HG03159 (cell line): ENCODE measurements around the gene TXNDC16.

Experiments
- ATAC-seq: cut with Tn5 transposase; IDR thresholded peaks from one replicate; pipeline ENCODE4 v1.9.1; 2021; ENCODE audit warnings: mild to moderate bottlenecking, moderate library complexity; ENCODE audit not compliant: unreplicated experiment

The TXNDC16 gene

DNA sequence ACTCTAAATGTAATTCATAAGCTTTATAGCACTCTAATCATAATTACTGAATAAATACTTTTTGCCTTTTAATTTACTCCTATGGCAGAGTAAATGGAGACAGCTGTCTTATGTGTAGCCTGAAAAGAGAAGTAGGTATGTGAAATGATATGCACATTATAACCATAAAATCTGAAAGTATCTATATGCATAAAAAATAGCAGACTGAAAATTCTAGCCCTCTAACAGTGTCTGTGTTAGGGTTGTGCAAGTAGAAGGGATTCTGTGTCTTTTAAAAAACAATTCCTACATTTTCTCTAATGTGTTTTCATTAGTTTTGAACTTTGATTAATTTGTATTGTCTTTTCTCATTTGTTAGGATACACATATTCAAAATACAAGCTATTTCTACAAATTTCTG, 94.9 kb downstream of the TXNDC16 start:
- ATAC-seq: no peak

DNA sequence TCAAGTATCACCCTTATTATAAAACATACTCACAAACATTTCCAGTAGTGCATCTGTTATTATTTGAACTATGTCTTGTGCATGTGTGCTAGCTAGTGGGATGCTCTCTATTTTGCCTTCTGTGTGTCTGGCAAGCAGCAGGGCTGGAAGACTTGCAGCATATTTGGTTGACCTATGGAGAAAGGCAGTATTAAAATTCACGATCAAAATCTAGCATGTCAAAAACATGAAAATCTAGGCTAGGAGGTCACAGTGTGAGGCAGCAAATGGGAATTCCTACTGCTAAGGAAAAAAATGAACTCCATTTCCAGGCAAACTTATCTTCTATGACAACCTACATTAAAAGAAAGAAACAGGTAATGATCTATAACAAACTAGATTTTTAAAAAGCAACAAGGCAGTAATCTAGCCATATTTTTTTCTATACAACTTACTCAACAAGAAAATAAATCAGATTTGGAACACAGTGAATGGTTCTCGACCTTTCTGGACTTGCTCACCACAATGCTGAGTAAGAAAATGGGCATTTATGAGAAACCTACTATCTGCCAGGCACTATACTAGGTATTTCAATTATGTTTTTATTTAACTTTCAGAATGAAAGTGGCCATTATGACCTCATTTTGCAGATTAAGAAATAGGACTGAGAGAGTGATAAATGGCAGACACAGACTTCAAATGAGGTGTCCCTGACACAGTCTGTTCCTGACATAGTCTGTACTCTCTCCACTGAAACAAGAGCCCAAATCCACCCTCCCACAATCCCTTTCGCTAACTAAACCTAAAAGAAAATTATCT, 96.8 kb downstream of the TXNDC16 start:
- ATAC-seq: no peak

DNA sequence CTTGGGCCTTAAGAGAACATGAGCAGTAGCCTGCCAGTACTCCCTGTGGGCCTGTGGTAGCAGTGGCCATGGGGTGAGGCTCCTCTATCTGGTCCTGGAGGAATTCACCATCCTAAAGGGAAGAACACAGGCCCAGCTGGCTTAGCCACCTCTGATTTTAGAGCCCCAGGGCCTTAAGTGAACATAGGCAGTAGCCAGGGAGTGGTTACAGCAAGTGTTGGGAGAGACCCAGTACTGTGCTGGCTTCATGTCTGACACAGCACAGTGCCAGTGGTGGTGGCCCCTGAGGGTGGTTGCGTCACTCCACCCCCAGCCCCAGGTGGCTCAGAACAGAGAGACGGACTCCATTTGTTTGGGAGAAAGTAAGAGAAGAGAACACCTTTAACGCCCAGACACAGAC, 105.1 kb downstream of the TXNDC16 start:
- ATAC-seq: no peak

DNA sequence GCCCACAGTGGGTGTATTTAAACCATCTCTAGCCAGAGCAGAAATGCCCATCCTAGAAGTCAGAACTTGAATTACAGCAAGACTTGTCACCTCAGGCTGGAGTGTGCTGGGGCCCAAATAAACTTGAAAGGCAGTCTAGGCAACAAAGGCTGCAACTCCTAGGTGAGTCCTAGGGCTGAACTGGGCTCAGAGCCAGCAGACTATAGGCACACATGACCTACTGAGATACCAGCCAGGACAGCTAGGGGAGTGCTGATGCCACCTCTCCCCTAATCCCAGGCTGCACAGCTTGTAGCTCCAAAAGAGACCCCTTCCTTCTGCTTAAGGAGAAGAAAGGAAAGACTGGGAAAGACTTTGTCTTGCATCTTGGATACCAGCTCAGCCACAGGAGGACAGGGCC, 106.0 kb downstream of the TXNDC16 start:
- no peak for ATAC-seq

DNA sequence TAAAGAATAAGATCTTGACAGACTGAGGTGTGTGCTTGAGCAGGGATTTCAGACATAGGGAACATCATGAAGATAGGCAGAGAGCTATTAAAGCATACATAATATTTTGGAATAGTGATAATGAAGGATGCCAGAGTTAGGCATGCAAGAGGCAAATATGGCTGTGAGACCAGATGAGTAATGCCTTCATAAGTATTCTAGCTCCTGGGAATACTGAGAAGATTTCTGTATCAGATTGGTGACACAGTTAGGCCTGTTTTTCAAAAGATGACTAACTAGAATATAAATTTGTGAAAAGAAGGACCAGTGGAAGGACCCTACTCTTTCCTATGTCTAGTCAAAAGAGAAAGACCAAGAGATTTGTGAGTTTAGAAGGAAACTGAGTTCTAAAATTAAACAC, 108.8 kb downstream of the TXNDC16 start:
- ATAC-seq: no peak

DNA sequence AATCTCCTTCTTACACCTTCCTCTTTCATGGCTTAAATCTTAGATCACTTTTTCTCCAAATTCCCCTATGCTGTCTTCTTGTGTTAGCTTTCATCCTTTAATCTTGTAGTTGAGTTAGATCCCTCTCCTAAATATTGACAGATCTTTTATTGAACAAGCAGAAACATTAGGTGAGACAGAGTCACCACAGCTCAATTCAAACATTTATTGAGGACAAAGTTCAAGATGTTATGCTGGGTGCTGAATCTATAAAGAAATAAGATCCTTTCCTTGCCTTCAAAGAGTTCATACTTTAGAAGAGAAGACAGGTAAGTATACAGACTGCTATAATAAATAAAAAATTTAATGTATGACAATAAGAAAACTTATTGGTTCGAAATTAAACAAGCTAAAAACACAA, 109.7 kb downstream of the TXNDC16 start:
- ATAC-seq: no peak

DNA sequence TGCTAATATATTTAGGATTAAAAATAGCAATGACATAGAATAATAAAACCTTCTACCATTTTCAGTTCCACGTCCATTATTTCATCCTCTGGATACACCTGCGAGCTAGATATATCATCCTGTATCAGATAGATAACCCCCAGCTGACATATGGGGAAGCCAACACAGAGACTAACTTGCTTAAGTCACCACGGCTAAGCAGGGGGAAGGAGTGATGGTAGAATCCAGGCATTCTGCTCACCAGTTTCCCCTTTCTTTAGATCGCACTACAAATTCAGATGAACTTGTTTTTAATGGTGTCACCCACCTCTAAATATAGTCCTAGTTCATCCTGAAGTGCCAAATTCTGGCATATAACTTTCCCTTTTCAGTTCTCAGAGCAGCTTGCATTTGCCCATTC, 110.1 kb downstream of the TXNDC16 start:
- ATAC-seq: no peak

DNA sequence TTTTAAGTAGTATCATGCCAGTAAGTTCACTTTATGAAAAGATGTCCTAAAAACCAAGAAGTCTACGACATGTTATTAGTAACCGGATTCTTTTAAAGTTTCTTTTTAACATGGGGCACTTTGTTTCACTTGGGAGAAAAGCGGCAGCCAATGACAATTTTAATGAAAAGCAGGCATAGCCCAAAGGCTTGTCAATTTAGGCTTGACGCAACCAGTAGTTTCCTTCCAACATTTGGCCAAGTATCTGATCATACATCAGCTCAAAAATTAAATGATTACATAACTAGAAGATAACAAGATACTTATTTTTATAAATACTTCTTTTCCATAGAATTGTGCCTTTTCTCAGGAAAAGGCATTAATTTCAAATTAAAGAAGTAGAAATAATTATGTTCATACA, 112.8 kb downstream of the TXNDC16 start:
- no peak for ATAC-seq

DNA sequence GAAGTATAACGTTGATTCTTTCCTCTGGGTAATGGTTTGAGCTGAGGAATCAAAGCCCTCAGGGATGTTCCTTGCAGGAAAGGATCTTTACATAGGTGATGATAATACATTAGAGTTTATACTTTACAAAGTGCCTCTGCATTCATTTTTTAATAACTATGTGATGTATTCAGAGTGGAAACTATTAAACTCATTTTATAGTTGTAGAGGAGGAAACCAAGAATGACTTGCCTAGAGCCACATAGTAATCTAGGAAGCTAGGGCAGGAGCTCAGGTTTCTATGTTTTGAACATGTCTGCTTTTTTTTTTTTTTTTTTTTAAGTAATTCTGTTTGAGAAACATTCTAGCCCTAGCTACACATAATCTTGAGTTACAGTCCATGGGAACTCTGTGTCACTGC, 117.3 kb downstream of the TXNDC16 start:
- ATAC-seq: no peak

DNA sequence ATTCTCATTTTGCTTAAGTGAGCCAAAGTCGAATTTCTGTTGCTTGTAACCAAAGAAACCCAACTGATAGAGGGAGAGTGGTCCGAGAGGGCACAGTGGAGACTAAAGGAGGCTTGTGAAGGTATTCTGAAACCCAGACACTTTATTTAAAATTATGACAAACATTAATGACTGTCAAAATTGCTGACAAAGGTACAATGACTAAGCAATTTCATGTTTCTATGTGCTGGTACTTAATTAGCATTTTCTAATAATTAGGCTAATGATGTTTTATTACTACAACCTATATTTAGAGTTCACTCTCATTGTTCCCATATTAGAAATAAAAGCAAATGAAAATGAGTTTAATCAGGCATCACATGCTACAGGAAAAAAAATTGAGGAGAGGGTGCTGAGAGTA, 121.8 kb downstream of the TXNDC16 start:
- no peak for ATAC-seq

DNA sequence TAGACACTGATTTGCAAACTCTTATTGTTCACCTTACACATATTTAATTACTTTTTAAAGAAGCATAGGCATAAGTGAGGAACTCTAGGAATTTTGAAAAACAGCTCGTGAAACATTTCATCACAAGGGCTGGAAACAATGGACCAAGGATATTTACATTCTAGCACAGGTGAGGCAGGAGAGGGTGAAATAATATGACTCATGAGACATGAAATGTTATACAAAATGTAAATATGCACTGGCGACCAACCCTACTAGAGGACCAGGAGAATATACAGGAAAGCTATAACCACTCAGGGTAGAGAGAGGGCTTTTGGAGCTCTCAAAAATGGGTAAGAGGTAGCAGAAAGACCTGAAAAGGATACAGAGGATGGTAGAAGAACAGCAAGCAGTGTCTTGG, 122.9 kb downstream of the TXNDC16 start:
- ATAC-seq: no peak

DNA sequence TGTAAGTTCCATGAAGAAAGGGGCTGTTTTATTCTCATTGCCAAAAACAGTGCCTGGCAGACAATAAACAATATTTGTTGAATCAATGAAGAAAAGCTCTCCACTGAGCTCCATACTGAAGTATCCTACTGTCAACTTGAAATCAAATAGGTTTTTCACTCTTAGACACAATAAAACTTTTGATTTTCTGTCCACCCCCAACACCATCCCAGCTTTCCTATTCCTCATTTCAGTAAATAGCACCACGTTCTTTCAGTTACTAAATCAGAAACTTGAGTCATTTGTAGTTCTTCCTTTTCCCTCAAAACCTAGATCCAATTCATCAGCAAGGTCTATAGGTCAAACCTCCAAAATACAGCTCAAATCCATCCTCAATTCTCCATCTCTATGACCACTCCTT, 124.8 kb downstream of the TXNDC16 start:
- ATAC-seq: no peak

DNA sequence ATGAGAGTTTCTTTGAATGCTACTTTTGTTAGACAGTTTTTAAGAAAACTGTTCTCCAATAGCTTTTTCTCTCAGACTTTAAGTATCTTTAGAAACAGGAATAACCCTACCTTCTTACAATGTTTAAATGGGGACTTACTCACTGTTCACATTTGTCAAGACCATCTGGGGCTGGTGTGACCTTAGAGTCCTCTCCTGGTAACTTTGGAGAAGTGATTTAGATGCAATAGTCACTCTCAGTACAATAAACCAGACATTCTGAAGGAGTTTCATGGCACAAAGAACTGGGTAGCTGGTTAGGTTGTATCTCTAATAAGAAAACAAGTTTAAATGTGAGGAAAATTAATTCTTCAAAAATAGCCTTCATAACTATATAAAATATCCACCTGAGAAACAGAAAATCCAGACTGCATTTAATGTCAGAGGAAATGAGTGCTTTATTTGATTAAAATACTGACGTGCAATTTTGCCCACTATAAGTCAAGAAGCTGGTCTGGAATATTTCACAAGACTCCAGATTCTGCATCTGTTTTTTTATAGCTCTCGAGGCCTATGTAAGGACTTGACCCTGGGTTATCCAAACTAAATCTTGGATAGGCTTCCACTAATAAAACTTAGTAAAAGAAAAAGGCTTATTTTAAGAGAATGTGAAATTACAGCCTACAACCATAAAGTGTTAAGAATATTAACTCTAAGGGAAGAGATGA, 129.5 kb downstream of the TXNDC16 start:
- no peak for ATAC-seq

DNA sequence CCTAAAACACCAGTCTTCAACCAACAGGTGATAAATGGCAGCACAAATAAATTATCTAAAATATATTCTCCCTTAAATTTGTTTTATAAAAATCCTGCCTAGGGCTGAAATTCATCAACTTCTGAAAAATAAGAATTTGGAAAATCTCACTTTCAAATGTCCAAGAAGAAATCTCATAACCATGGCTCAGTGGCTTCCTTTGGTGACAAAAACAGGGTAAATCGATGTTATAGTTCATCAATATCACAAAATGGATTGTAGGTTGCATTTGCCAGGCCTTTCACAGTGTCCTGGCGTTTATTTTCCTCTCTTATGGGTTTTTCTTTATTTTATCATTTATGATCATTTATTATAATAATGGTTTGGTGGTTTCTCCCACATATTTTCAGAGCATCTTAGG, 135.2 kb downstream of the TXNDC16 start:
- no peak for ATAC-seq

DNA sequence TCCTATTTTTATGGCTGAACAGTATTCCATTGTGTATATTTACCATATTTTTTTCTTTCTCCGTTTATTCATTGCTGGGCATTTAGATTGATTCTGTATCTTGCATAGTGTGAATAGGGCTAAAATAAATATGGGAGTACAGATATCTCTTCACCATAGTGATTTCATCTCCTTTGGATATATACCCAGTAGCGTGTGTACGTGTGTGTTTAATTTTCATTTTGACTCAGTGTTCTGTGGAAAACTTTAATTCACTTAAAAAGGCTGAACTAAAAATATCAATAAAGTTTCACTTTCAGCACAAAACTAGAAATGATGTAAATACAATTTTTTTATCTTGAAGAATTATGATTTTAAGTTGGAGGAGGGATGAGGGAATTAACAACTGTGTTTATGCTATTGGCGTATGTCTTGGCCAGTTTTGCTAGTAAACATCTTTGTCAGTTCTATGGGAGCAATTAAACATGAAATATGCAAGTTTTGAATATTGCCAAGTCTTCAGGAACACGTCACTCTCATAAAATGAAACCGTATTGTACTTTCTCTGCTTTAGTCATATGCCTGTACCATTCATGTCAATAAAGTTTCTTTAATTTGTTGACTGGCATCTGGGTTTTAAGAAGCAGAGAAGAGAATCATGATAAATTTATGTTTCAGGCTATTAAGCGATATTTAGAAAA, 138.4 kb downstream of the TXNDC16 start:
- no peak for ATAC-seq

DNA sequence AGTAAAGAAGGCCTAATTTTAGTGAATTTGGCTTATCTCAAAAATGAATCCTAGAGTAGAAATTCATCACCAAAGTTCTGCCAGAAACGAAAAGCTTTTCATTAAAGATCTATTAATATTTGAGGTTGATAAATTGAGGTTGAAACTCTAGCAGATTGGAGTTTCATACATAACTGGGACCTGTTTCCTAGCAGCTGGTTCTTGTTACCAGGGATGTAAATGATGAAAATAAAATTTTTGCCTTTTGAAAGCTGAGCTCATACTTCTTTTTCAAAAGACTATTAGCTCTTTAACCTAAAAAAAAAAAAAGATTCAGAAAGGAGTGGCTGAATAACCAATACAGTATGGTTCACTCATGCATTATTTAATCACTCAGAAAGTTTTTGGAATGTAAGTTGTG, 139.9 kb downstream of the TXNDC16 start:
- no peak for ATAC-seq

DNA sequence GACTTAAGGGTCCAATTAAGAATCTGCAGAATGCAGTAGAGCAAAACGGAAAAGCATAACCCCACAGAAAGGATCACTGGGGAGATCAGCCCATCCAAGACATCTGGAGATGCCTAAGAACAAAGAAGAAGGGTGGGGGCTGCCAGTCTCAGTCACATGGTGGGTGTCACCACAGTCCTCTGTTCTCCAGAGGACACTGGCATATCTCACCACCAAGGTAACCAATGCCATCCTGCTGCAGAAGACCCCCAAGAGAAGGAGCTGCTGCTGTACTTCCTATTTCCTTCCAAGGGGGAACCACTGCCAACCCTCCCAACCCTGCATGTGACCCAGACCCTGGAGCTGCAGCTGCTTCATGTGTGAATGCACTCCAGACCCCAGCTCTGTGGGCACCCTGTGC, 147.0 kb downstream of the TXNDC16 start:
- no peak for ATAC-seq

DNA sequence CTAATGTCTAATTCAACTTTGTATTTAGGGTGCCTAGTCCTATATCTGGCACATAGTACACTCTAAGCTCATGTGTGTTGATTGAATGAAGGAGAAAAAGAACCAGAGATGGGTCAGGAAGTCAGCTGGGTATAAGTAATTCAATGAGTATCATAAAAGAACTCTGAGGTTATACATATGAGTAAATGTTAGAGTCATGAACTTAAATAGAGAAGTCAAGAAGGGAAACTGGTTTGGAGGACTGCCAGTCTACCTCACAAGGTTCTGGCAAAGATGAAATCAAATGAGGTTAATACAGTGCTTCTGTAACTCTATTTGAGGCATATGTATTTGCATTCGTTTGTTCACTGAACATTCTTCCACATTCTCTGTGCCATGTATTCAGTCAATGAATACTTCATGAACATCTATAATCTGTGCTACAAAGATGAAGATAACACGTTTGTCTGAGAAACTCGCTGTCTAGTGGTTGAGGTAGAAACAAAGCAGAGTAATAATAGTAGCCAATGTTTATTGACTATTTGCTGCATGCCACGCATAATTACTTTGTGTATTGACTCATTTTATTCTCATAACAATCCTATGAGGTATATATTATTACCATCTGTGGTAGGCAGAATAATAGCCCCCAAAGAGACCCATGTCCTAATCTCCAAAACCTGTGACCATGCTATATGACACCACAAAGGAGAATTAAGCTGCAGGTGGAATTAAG, 149.3 kb downstream of the TXNDC16 start:
- peak; percentile 77 for ATAC-seq

DNA sequence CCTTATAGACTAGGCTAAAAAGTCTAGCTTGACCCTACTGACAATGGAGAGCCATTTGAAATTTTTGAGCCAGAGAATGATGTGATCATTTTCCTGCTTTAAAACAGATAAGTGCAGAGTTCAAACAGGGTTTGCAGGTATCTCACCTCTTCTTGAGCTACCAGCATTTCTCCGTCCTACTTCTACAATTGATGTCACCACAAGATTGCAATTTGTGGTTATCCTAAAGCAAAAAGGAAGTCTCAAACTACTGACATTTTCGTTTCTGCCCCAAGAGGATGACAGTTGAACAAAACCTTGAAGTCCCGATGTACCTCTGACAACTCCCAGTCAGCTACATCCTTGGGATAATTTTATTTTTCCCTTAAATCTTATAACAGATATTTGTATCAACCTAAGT, 151.5 kb downstream of the TXNDC16 start:
- ATAC-seq: no peak

DNA sequence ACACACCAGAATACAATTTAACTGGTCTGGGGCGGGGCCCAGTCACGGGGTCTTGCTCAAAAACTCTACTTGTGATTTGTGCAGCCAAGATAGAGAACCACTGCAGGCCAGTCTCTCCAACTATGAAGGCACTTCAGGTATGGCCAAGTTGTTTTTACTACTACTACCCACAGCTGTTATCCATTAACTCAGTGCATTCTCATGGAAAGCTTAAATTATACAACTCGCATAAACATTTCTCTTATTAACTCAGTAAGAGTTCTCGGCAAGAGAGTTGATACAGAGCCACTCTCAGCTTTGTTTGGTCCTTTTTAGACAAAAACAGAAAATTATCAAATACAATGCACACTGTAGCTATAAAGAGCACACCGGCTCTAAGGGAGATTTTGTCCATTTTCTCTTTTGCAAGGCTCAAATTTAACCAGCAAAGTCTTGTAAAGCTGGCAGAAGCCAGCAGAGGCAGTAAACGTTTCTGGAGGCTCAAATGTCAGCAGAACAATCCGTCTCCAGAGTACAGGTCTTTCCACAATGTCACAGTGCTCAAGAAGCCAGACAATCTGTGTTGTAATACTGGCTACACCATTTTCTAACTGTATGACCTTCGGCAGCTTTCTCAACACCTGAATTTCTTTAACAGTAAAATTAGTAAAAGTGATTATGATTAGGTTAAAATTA, 152.2 kb downstream of the TXNDC16 start:
- no peak for ATAC-seq

DNA sequence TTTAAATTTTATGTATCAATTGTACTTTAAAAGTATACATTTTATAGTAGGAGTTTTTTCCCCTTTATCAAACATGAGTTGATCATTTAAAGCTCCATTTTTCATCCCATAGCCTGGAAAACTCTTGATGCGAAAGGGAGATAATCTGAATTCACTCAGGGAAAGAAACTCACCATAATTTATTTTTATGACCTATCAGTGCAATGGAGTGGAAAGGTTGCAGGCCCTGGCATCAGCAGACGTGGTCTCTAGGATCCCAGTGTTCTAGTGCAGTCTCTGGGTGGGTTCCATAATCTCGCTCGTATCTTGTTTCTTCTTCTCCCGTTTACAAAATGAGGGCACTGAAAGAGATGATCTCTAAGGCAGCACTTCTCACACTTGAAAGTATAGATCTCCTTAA, 153.2 kb downstream of the TXNDC16 start:
- no peak for ATAC-seq
